GM12865 (cell line): ENCODE results near the gene RPN2.
A peak's percentile ranks its signal among the peaks of the same experiment; 100 is the strongest.

ENCODE experiments used
- DNase-seq: peaks from one replicate; pipeline ENCODE4 v3.0.0; 2010; ENCODE audit warnings: low read depth
- H3K4me3 ChIP-seq: 2 replicates; pipeline ENCODE4 v1.5.1; 2011; ENCODE audit warnings: mild to moderate bottlenecking, low read depth, low read length, control low read depth
- TF ChIP-seq, protein P1 (sequence below): IDR thresholded peaks from 2 replicates; pipeline ENCODE4 v1.5.1; 2011; ENCODE audit warnings: low read length, control low read depth, low read depth, inconsistent platforms; ENCODE audit not compliant: insufficient read depth; ENCODE audit errors: missing control alignments

Gene RPN2

DNA sequence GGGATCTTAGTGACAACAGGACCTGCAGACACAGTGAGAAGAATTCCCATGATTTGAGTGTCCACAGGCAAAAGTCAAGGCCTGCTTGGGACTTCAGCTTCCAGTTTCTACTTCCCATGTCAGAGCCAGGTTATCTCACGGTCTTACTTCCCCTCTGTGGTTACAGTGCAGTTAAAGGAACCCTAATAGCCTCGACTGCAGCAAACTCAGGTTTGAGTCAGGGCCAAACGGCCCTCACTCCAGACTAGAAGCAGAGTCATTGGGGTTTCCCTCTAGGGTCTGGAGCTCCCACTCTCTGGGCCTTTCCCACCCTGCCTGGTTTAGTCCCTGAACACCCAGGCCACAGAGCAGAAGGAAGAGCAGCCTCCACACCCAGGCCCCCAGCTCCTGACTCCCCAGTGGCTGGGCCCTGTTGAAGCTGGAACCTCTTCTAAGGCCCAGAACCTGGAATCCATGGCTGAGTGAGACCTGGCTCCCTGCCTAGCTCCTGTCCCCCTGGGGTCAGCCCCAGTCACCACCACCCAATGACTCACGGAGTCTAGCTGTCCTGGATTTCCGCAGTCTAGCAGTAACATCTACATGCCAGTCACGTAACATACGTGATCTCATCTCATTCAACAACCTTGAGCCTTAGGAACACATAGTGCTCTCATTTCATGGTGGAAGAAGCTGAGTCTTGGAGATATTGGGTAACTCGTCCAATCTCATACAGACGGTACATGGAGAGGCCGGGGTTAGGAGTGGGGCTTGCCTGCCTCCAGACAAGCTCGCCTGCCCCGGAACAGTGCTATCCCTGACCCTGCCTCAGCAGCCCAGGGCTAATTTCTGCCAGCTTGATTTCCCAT is 91.7 kb downstream of the RPN2 start:
- DNase-seq = peak; percentile 80
- H3K4me3 ChIP-seq = no peak overlapping the region
- TF ChIP-seq, protein P1, sequence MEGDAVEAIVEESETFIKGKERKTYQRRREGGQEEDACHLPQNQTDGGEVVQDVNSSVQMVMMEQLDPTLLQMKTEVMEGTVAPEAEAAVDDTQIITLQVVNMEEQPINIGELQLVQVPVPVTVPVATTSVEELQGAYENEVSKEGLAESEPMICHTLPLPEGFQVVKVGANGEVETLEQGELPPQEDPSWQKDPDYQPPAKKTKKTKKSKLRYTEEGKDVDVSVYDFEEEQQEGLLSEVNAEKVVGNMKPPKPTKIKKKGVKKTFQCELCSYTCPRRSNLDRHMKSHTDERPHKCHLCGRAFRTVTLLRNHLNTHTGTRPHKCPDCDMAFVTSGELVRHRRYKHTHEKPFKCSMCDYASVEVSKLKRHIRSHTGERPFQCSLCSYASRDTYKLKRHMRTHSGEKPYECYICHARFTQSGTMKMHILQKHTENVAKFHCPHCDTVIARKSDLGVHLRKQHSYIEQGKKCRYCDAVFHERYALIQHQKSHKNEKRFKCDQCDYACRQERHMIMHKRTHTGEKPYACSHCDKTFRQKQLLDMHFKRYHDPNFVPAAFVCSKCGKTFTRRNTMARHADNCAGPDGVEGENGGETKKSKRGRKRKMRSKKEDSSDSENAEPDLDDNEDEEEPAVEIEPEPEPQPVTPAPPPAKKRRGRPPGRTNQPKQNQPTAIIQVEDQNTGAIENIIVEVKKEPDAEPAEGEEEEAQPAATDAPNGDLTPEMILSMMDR = no peak

DNA sequence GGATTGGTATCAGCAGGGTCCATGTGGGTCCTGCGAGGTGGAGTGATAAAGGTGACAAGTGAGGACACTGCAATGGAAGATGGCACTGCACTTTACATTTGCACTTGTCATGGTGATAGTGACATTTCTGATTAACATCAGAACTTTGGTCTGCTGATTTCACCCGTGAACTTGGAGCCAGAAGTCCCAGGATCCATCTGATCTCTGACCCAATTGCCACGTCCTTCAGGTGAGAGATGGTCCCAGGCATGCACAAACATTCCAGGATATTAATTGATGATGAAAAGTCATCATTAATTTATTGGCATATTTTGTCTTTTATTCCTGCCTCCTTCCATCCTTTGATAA is 92.3 kb downstream of the RPN2 start:
- TF ChIP-seq, protein P1 = no peak
- no peak for DNase-seq
- no peak overlapping the region for H3K4me3 ChIP-seq

DNA sequence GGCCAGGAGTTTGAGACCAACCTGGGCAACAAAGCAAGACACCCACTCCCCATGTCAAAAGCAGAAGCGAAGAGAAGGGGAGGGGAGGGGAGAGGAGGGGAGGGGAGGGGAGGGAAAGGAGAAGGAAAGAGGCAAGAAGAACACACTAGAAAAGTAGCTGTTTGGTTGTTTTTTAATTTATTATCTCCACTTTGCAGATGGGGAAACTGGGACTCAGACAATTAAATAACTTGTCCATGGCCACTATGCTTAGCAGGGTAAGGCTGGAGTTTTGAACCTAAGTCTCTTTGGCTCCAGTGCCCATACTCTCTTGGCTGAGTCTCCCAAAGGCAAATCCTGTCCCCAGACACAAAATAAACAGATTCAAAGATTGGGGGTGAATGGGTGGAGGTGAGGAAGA is 94.9 kb downstream of the RPN2 start:
- DNase-seq = no peak
- no peak overlapping the region for H3K4me3 ChIP-seq
- TF ChIP-seq, protein P1 = no peak

DNA sequence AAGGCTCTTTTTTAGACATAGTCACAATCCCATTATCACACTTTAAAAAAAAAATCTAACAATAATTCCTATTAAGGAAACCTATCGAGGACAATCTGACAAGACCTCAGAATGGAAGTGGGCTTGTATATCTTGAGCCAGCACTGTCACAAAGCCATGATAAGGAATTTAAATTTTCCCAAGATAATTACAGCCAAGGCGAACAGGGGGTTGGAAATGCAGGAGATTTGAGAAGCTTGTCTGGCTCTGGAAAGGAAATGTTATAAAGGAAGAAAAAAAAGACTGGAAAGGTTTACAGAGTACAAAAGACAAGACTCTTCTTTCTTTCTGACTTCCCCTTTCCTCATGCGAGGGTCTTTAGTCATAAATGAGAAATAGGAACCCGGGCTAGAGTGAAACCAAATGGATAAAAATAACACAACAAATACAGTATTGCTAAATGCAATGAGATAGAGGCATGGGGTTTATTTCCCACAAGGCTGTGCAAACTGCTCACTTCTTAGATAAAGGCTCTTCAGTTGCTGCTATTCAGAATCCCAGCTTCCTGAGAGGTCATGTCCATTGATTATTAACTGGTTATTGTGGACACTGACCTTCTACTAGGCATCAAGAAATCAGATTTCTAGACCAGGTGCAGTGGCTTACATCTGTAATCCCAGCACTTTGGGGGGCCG is 95.9 kb downstream of the RPN2 start:
- TF ChIP-seq, protein P1 = no peak
- no peak overlapping the region for H3K4me3 ChIP-seq
- no peak for DNase-seq

DNA sequence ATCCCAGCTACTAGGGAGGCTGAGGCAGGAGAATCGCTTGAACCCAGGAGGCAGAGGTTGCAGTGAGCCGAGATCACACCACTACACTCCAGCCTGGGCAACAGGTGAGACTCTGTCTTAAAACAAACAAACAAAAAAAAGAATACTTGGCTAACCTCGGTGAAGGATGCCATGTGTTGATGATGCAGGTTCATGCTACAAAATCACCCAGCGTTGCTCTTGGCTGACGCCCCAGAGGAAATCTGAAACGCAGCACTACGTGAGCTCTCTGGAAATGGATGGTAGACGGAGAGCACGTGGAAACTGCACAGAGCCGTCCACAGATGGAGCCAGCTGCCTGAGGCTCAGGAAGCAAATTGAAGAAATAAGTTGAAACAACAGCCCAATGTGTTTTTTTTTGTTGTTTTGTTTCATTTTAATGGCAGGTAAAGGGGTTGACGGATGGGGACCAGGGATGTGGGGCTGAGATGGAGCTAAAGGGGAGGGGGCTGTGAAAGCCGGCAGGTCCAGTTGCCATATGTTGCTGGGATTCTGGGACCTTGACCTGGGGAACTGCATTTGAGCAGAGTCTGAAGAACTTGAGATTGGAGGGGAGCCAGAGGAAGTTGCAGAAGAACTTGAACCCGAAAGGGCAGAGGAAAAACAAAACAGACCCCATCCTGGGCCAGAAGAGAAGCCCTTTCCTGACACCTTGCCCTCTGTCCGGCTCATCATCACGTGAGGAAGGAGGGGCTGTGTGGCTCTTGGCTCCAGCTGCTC is 97.5 kb downstream of the RPN2 start:
- no peak overlapping the region for H3K4me3 ChIP-seq
- DNase-seq = peak; percentile 81
- TF ChIP-seq, protein P1 = peak; percentile 8

DNA sequence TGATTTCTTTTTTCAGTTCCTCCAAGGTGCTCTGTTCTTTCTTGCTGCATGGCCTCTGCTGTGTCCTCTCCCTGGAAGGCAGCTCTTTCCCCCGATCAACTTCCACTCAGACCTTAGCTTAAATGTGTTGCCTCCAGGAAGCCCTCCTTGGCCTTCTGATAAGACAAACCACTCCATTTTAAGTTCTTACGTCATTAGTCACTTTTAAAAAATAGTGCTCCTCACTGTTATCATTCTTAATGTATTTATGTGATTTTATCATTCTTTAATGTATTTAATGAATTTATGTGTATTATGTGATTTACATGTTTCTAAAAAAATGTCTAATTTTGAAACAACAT is 98.1 kb downstream of the RPN2 start:
- no peak overlapping the region for H3K4me3 ChIP-seq
- TF ChIP-seq, protein P1 = no peak
- DNase-seq = no peak
